Astrocyte (in vitro differentiated cells and primary cell): ENCODE data around the gene CLMP. TPM values are rescaled to one million over a fixed set of nuclear protein-coding genes. Genes with fewer than 3 reads are reported as not detected.
"Not testable (repeated sequence)": the region's sequence is repeated elsewhere in the genome, so short reads cannot be mapped to it uniquely, and the experiment has no call there.

Experiments used
- DNase-seq: peaks from one replicate; pipeline ENCODE4 v3.0.0-alpha.2; 2010; ENCODE audit warnings: low read depth
- FAIRE-seq: peaks from 2 replicates; lab custom pipeline; 2011; peaks lifted over from hg19 to GRCh38; lab: Jason Lieb, UNC
- H2AFZ ChIP-seq: 2 replicates; pipeline ENCODE4 v1.6.0; 2012; ENCODE audit warnings: low read depth, low read length, inconsistent platforms
- H3K27ac ChIP-seq: 2 replicates; pipeline ENCODE4 v1.5.1; 2011; ENCODE audit warnings: low read depth, low read length, inconsistent platforms
- H3K27me3 ChIP-seq: 2 replicates; pipeline ENCODE4 v1.6.0; 2011; ENCODE audit warnings: low read length, inconsistent platforms; ENCODE audit not compliant: insufficient read depth
- H3K36me3 ChIP-seq: 2 replicates; pipeline ENCODE4 v1.5.1; 2011; ENCODE audit warnings: low read length, inconsistent platforms; ENCODE audit not compliant: insufficient read depth
- H3K4me1 ChIP-seq: 2 replicates; pipeline ENCODE4 v1.5.1; 2011; ENCODE audit warnings: low read length, inconsistent platforms; ENCODE audit not compliant: insufficient read depth
- H3K4me2 ChIP-seq: 2 replicates; pipeline ENCODE4 v1.6.0; 2012; ENCODE audit warnings: low read length, inconsistent platforms
- H3K4me3 ChIP-seq: 2 replicates; pipeline ENCODE4 v1.5.1; 2011; ENCODE audit warnings: low read depth, mild to moderate bottlenecking, low read length, inconsistent platforms; ENCODE audit not compliant: insufficient read depth
- H3K79me2 ChIP-seq: 2 replicates; pipeline ENCODE4 v1.6.0; 2012; ENCODE audit warnings: mild to moderate bottlenecking, low read length, inconsistent platforms; ENCODE audit not compliant: insufficient read depth
- H3K9ac ChIP-seq: 2 replicates; pipeline ENCODE4 v1.6.0; 2012; ENCODE audit warnings: mild to moderate bottlenecking, low read length, inconsistent platforms
- H3K9me3 ChIP-seq: 2 replicates; pipeline ENCODE4 v1.5.1; 2012; ENCODE audit warnings: low read depth, mild to moderate bottlenecking, low read length, inconsistent platforms; ENCODE audit not compliant: insufficient read depth
- H4K20me1 ChIP-seq: 2 replicates; pipeline ENCODE4 v1.6.0; 2012; ENCODE audit warnings: low read length, inconsistent platforms; ENCODE audit not compliant: insufficient read depth
- H3K27ac Mint-ChIP-seq: one replicate; pipeline ENCODE4 v1.8.0; 2021; ENCODE audit warnings: mild to moderate bottlenecking, mixed read lengths; ENCODE audit not compliant: unreplicated experiment
- H3K27me3 Mint-ChIP-seq: one replicate; pipeline ENCODE4 v1.8.0; 2021; ENCODE audit warnings: low read depth, mixed read lengths; ENCODE audit not compliant: unreplicated experiment
- H3K36me3 Mint-ChIP-seq: one replicate; pipeline ENCODE4 v1.8.0; 2021; ENCODE audit warnings: low read depth, mixed read lengths; ENCODE audit not compliant: unreplicated experiment
- H3K4me1 Mint-ChIP-seq: one replicate; pipeline ENCODE4 v1.8.0; 2021; ENCODE audit warnings: low read depth, mixed read lengths; ENCODE audit not compliant: unreplicated experiment
- H3K4me3 Mint-ChIP-seq: one replicate; pipeline ENCODE4 v1.8.0; 2021; ENCODE audit warnings: mild to moderate bottlenecking, moderate library complexity, mixed read lengths; ENCODE audit not compliant: unreplicated experiment
- H3K9me3 Mint-ChIP-seq: one replicate; pipeline ENCODE4 v1.8.0; 2021; ENCODE audit warnings: mild to moderate bottlenecking, mixed read lengths; ENCODE audit not compliant: unreplicated experiment
- EZH2 ChIP-seq: IDR thresholded peaks from 2 replicates; pipeline ENCODE4 v1.6.1; 2012; ENCODE audit warnings: mild to moderate bottlenecking, low read length, inconsistent platforms; ENCODE audit not compliant: insufficient read depth
- total RNA-seq: library from RNA; stranded (reverse); gene quantifications from 2 replicates; pipeline ENCODE4 v1.2.1, GENCODE V29; 2021
- TF ChIP-seq, protein P1 (sequence below): IDR thresholded peaks from 2 replicates; pipeline ENCODE4 v1.5.1; 2011; ENCODE audit warnings: low read depth, mild to moderate bottlenecking, inconsistent platforms, low read length, moderate library complexity; ENCODE audit not compliant: insufficient read depth

Gene CLMP
- total RNA-seq, 1 donor from 2014 or later = 16.0 TPM

DNA sequence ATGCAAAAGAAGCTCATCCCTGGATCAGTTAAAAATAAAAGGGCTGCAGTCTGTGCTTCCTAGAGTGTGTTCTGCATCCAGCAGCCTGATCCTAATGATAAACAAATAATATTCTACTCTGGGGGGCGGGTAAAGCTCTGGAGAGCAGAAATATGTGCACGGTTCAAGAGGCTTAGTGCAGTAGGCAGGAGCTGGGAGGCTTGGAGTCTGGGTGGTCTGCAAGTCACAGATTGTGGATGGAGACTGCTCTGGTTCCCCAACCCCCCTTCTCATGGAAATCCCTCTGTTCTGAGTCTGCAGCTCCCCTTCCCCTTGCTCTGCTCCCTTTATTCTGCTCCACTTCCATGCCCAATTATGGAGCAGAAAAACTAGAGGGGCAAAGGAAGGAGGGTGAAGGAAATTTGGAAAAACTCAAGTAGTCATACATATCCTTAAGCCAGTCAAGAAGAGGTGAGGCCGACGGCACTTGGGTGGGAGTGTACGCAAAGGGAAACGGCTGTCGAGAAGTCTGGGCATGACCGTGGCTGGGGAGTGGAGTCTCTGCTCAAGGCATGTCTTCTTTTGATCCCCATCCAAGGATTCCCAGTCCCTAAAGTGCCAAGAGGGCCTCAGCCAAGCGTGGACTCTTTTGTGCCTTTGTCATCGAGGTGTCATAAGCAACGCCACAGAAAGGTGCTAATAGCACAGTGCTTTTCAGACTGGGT is 16.3 kb upstream of the CLMP start:
- Histone ChIP-seq H3K27ac (no peak overlapping the region), H3K27me3 (no peaks in the 10 kb centered on the region), H3K79me2 (no peaks in the 10 kb centered on the region), H4K20me1 (no peaks in the 10 kb centered on the region), H3K36me3 (no peaks in the 10 kb centered on the region), H3K9me3 (no peaks in the 10 kb centered on the region), H3K4me3 (no peak overlapping the region), H2AFZ (no peak overlapping the region), H3K9ac (no peak overlapping the region), H3K4me2 (no peak overlapping the region), H3K4me1 (no peaks in the 10 kb centered on the region)
- peaks cover 16% of the 10 kb centered on the region for H3K4me1 Mint-ChIP-seq
- DNase-seq = no peak
- TF ChIP-seq EZH2 = no peak
- TF ChIP-seq, protein P1, sequence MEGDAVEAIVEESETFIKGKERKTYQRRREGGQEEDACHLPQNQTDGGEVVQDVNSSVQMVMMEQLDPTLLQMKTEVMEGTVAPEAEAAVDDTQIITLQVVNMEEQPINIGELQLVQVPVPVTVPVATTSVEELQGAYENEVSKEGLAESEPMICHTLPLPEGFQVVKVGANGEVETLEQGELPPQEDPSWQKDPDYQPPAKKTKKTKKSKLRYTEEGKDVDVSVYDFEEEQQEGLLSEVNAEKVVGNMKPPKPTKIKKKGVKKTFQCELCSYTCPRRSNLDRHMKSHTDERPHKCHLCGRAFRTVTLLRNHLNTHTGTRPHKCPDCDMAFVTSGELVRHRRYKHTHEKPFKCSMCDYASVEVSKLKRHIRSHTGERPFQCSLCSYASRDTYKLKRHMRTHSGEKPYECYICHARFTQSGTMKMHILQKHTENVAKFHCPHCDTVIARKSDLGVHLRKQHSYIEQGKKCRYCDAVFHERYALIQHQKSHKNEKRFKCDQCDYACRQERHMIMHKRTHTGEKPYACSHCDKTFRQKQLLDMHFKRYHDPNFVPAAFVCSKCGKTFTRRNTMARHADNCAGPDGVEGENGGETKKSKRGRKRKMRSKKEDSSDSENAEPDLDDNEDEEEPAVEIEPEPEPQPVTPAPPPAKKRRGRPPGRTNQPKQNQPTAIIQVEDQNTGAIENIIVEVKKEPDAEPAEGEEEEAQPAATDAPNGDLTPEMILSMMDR = no peak
- no peak overlapping the region for H3K27ac Mint-ChIP-seq
- no peaks in the 10 kb centered on the region for H3K36me3 Mint-ChIP-seq
- H3K9me3 Mint-ChIP-seq = peaks cover 1% of the 10 kb centered on the region
- H3K4me3 Mint-ChIP-seq = no peak overlapping the region
- no peak for FAIRE-seq
- H3K27me3 Mint-ChIP-seq = peaks cover 2% of the 10 kb centered on the region

DNA sequence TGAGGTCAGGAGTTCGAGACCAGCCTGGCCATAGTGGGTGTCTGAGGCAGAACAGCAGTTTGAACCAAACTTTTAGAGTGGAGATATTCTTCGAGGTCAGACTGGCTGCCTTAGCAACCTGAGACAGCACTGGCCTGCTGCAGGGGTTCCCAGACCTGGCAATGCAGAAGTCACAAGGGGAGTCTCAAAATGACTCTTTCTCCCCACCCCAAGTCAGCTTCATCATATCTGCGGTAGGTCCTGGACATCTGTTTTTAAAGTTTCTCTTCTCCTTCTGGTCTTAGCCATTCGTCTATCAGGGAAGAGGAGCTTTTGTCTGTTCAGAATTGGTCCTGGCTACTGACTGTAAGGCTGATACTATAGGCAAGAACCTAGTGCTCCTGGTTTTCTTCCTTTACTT is 14.5 kb upstream of the CLMP start:
- FAIRE-seq (no peak), DNase-seq (no peak)
- Histone ChIP-seq H3K79me2 (no peaks in the 10 kb centered on the region), H3K4me2 (no peak overlapping the region), H3K36me3 (no peaks in the 10 kb centered on the region), H4K20me1 (no peaks in the 10 kb centered on the region), H3K9ac (no peak overlapping the region), H3K27me3 (no peaks in the 10 kb centered on the region), H3K4me3 (no peak overlapping the region), H3K4me1 (no peaks in the 10 kb centered on the region), H3K27ac (no peak overlapping the region), H3K9me3 (no peaks in the 10 kb centered on the region), H2AFZ (no peak overlapping the region)
- peaks cover 2% of the 10 kb centered on the region for H3K9me3 Mint-ChIP-seq
- H3K27ac Mint-ChIP-seq = no peak overlapping the region
- H3K4me1 Mint-ChIP-seq = peaks cover 12% of the 10 kb centered on the region
- peaks cover 2% of the 10 kb centered on the region for H3K27me3 Mint-ChIP-seq
- no peak overlapping the region for H3K4me3 Mint-ChIP-seq
- no peak for TF ChIP-seq EZH2
- TF ChIP-seq, protein P1 = no peak
- H3K36me3 Mint-ChIP-seq = no peaks in the 10 kb centered on the region

DNA sequence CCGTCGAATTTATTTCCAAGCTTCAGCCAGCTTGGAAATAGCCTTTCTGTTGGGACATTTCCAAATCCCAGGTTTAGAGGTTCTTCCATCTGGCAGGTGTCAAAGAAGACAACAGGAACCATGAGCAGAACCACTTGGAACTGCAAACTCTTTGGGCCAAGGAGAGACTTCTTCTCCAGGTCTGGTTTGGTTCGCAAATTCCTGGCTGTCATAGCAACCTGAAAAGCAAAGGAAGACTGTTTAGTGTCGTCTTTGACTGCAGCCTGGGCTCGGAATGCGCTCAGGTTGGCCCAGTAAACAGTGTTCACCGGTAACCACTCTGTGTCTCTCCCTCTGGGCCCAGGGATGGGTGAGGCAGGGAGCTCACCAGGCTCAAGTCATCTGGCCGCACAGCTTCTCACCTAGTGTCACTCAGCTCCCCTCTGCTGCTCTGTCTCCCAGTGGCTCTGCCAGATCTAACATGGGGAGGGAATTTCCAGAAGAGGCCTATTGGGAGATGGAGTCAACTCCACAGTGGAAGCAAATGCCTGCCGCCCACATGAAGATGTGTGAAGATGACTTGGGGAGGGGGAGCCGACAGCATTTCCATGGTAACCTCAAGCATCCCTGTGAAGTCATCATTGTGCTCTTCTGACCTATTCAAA is 11.9 kb upstream of the CLMP start:
- Histone ChIP-seq H3K9me3 (no peaks in the 10 kb centered on the region), H3K4me1 (peaks cover 4% of the 10 kb centered on the region), H4K20me1 (no peaks in the 10 kb centered on the region), H2AFZ (no peak overlapping the region), H3K27ac (no peak overlapping the region), H3K79me2 (no peaks in the 10 kb centered on the region), H3K36me3 (no peaks in the 10 kb centered on the region), H3K27me3 (no peaks in the 10 kb centered on the region), H3K4me3 (no peak overlapping the region), H3K4me2 (no peak overlapping the region), H3K9ac (no peak overlapping the region)
- peaks cover 2% of the 10 kb centered on the region for H3K9me3 Mint-ChIP-seq
- H3K4me1 Mint-ChIP-seq = peaks cover 19% of the 10 kb centered on the region
- FAIRE-seq = no peak
- no peak overlapping the region for H3K4me3 Mint-ChIP-seq
- TF ChIP-seq, protein P1 = no peak
- TF ChIP-seq EZH2 = no peak
- peak overlapping the region; percentile 87 for H3K27ac Mint-ChIP-seq
- H3K27me3 Mint-ChIP-seq = peaks cover 2% of the 10 kb centered on the region
- no peaks in the 10 kb centered on the region for H3K36me3 Mint-ChIP-seq
- DNase-seq = no peak

DNA sequence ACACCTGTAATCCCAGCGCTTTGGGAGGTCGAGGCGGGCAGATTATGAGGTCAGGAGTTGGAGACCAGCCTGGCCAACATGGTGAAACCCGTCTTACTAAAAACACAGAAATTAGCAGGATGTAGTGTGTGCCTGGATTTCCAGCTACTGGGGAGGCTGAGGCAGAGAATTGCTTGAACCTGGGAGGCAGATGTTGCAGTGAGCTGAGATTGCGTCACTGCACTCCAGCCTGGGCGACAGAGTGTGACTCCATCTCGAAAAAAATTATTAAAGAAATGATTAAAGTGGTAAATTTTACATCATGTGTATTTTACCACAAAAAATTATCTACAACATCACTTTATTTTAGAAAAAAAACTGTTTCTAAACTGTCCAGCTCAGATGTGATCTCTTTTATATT is 11.0 kb upstream of the CLMP start:
- H3K36me3 ChIP-seq, H3K79me2 ChIP-seq, H3K27ac ChIP-seq, FAIRE-seq, H3K4me3 Mint-ChIP-seq, H3K27me3 ChIP-seq, H3K36me3 Mint-ChIP-seq, H3K9me3 Mint-ChIP-seq, H2AFZ ChIP-seq, H3K4me2 ChIP-seq, DNase-seq, H3K9ac ChIP-seq, H3K4me1 ChIP-seq, H3K27ac Mint-ChIP-seq, H3K27me3 Mint-ChIP-seq, H3K9me3 ChIP-seq, H3K4me3 ChIP-seq, H4K20me1 ChIP-seq: not testable (repeated sequence)
- H3K4me1 Mint-ChIP-seq = peaks cover 20% of the 10 kb centered on the region
